Activated B cell treated with CpG ODN at 0.5 μM for 24 hours (primary cell): ENCODE measurements around the gene NBPF12. TPM values are rescaled to one million over a fixed set of nuclear protein-coding genes. Genes with fewer than 3 reads are reported as not detected.
"Not testable (repeated sequence)": the region's sequence is repeated elsewhere in the genome, so short reads cannot be mapped to it uniquely, and the experiment has no call there.

Experiments used
- ATAC-seq: fragments of 200-7000 bp; cut with Tn5 transposase; one replicate; pipeline ENCODE4 v1.10.0; 2021; ENCODE audit warnings: low read depth, mild to moderate bottlenecking, moderate library complexity
- CTCF ChIA-PET: fragments of 350-600 bp; sonication (Branson Sonifier 250); formaldehyde crosslinking; loops from one replicate; lab custom pipeline; 2021; ENCODE audit warnings: antibody characterized with exemption; lab: Charles Lee
- POLR2A ChIA-PET: fragments of 350-600 bp; sonication (Branson Sonifier 250); formaldehyde crosslinking; loops from one replicate; lab custom pipeline; 2021; ENCODE audit warnings: antibody characterized with exemption; lab: Charles Lee
- DNase-seq: peaks from one replicate; pipeline ENCODE4 v3.0.0; 2022
- H3K27ac Mint-ChIP-seq: one replicate; pipeline ENCODE4 v1.8.0; 2020; ENCODE audit warnings: mixed read lengths
- H3K27me3 Mint-ChIP-seq: one replicate; pipeline ENCODE4 v1.8.0; 2021; ENCODE audit warnings: mixed read lengths
- H3K36me3 Mint-ChIP-seq: one replicate; pipeline ENCODE4 v1.8.0; 2021; ENCODE audit warnings: low read depth, mixed read lengths
- H3K4me1 Mint-ChIP-seq: one replicate; pipeline ENCODE4 v1.8.0; 2021; ENCODE audit warnings: mixed read lengths
- H3K4me3 Mint-ChIP-seq: one replicate; pipeline ENCODE4 v1.8.0; 2020; ENCODE audit warnings: mild to moderate bottlenecking, mixed read lengths
- H3K9me3 Mint-ChIP-seq: one replicate; pipeline ENCODE4 v1.8.0; 2020; ENCODE audit warnings: mixed read lengths
- intact Hi-C: fragments of 100-400 bp; cut with micrococcal nuclease; formaldehyde crosslinking; loops from one replicate; pipeline ENCODE4 v1.15.1; 2024
- total RNA-seq: library from RNA; stranded (reverse); gene quantifications from 2 replicates; pipeline ENCODE4 v1.2.3, GENCODE V29; 2022
- TF ChIP-seq, protein P1 (sequence below): fragments of 200-600 bp; IDR thresholded peaks from one replicate; pipeline ENCODE4 v1.8.0; 2022; ENCODE audit warnings: antibody characterized with exemption, mild to moderate bottlenecking

NBPF12 gene
- total RNA-seq, 1 donor from 2014 or later: 25.7 TPM

DNA sequence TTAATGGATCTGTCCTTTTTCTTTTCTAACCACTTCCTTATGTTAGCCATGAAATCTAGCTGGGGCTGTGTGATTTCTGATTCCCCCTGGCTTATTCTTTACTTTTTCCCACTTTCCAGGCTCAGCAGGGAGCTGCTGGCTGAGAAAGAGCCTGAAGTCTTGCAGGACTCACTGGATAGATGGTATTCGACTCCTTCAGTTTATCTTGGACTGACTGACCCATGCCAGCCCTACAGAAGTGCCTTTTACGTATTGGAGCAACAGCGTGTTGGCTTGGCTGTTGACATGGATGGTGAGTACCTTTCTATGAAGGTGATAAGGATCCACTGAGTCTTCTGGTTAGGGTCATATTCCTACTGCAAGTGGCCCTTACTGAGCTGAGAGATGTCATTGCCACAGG is 51.3 kb downstream of the NBPF12 start:
- DNase-seq, CTCF ChIA-PET, H3K4me1 Mint-ChIP-seq, ATAC-seq, intact Hi-C loops, H3K27me3 Mint-ChIP-seq, H3K9me3 Mint-ChIP-seq, POLR2A ChIA-PET, H3K27ac Mint-ChIP-seq, H3K4me3 Mint-ChIP-seq: not testable (repeated sequence)
- peaks cover 11% of the 10 kb centered on the region for H3K36me3 Mint-ChIP-seq

DNA sequence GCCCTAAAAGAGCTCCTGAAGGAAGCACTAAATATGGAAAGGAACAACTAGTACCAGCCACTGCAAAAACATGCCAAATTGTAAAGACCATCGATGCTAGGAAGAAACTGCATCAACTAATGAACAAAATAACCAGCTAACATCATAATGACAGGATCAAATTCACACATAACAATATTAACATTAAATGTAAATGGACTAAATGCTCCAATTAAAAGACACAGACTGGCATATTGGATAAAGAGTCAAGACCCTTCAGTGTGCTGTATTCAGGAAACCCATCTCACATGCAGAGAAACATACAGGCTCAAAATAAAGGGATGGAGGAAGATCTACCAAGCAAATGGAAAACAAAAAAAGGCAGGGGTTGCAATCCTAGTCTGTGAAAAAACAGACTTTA is 70.4 kb downstream of the NBPF12 start:
- ATAC-seq, H3K9me3 Mint-ChIP-seq, H3K4me3 Mint-ChIP-seq, H3K36me3 Mint-ChIP-seq, H3K27me3 Mint-ChIP-seq, DNase-seq, H3K4me1 Mint-ChIP-seq, intact Hi-C loops, H3K27ac Mint-ChIP-seq, CTCF ChIA-PET, POLR2A ChIA-PET: not testable (repeated sequence)

DNA sequence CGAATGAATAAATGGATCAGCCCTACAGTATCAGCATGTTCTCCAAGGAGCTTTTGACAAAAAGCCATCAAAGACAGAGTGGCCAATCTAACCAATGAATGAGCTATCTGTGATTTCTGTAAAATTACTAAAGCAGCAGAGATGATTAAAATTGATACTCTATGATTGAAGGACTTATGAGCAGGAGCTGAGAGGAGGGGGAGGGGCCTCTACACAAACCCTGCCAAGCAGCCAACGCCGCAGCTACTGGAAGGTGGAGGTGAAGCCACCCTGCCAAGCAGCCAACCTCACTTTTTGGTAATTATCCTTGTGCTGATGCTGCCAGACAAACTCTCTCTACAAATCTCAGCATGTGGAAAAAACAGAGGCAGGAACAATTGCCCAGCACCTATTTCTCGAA is 88.9 kb downstream of the NBPF12 start:
- ATAC-seq, H3K36me3 Mint-ChIP-seq, H3K27me3 Mint-ChIP-seq, intact Hi-C loops, H3K9me3 Mint-ChIP-seq, DNase-seq, CTCF ChIA-PET, H3K27ac Mint-ChIP-seq, H3K4me1 Mint-ChIP-seq, POLR2A ChIA-PET, H3K4me3 Mint-ChIP-seq: not testable (repeated sequence)

GRCh38 chr1:147030066-147030653 is 92.0 kb downstream of the NBPF12 start:
- H3K4me3 Mint-ChIP-seq, H3K4me1 Mint-ChIP-seq, H3K36me3 Mint-ChIP-seq, H3K9me3 Mint-ChIP-seq, intact Hi-C loops, ATAC-seq, H3K27me3 Mint-ChIP-seq, CTCF ChIA-PET, H3K27ac Mint-ChIP-seq, POLR2A ChIA-PET, DNase-seq: not testable (repeated sequence)

DNA sequence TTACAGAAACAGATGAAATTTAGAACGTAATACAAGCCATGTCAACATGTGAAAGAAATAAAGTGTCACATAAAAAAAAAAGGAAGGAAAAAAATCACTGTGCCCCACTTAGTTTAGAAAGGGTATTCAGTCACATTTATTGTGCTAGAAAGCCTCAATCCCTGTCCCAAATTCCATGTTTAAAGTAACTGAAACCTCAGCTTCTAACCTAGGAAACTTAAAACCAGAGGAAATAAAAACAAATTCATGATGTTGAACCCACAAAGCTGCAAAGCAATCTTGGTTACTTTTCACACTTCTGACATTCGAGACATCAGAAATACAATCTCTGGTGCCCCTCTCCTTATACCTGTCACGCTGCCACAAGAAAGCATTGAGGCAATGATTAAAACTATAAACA is 101.8 kb downstream of the NBPF12 start:
- Mint-ChIP-seq H3K4me1 (peaks cover 27% of the 10 kb centered on the region), H3K4me3 (no peak overlapping the region), H3K36me3 (no peaks in the 10 kb centered on the region), H3K27me3 (no peaks in the 10 kb centered on the region), H3K27ac (no peak overlapping the region), H3K9me3 (peaks cover 3% of the 10 kb centered on the region)
- CTCF ChIA-PET: no interaction called here
- POLR2A ChIA-PET: no interaction called here
- DNase-seq (no peak), ATAC-seq (no peak)
- intact Hi-C loops: no loop called here
- TF ChIP-seq, protein P1, sequence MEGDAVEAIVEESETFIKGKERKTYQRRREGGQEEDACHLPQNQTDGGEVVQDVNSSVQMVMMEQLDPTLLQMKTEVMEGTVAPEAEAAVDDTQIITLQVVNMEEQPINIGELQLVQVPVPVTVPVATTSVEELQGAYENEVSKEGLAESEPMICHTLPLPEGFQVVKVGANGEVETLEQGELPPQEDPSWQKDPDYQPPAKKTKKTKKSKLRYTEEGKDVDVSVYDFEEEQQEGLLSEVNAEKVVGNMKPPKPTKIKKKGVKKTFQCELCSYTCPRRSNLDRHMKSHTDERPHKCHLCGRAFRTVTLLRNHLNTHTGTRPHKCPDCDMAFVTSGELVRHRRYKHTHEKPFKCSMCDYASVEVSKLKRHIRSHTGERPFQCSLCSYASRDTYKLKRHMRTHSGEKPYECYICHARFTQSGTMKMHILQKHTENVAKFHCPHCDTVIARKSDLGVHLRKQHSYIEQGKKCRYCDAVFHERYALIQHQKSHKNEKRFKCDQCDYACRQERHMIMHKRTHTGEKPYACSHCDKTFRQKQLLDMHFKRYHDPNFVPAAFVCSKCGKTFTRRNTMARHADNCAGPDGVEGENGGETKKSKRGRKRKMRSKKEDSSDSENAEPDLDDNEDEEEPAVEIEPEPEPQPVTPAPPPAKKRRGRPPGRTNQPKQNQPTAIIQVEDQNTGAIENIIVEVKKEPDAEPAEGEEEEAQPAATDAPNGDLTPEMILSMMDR: no peak

DNA sequence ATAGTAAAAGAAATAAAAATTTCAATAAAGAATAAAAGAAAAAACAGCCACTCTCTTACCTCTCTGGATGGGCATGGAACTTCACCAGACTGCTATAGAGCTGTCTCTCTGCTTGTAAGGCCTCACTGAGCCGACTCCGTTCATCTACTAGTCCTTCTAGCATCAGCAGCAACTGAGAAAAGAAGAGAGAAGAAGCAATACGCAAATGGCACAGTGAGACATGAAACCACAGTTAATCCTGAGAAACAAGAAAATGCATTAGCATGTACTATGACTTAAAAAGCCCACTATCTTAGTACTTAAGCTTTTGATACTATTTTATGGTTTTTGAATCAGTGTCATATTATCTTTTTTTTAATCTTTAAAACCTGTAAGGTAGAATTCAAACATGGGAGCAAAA is 104.8 kb downstream of the NBPF12 start:
- DNase-seq, H3K9me3 Mint-ChIP-seq, H3K36me3 Mint-ChIP-seq, ATAC-seq, H3K27me3 Mint-ChIP-seq, intact Hi-C loops: not testable (repeated sequence)
- Mint-ChIP-seq H3K27ac (peak overlapping the region; percentile 69), H3K4me1 (peaks cover 54% of the 10 kb centered on the region), H3K4me3 (peak overlapping the region; percentile 13)
- CTCF ChIA-PET: interaction anchor here (1.7 to 3.0 kb wide), 2 partner anchors 15 to 38 kb away, joined by 4 to 11 read pairs; no protein-coding TSS in a partner anchor
- POLR2A ChIA-PET: interaction anchor here (0.6 to 5.7 kb wide), 4 partner anchors 33 to 199 kb away, joined by 3 to 99 read pairs (median 18); no protein-coding TSS in a partner anchor

DNA sequence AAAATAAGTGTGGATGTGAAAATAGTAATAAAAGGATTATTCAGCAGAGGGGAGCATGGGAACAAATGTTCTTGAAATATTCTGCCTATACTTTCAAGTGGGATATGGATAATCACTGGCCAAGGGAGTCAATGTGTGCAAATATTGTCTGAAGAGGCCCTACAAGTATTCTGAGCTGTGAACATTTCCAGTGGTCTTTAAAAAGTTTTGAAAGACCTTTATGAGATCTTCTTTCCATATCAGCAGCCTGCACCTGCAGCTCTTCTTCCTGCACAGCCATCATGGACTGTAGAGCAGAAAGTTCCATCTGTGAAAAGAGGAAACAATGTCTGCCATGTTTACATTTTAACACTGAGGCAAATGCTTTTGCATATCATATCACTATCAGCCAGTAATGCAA is 106.4 kb downstream of the NBPF12 start:
- DNase-seq, H3K36me3 Mint-ChIP-seq, H3K27me3 Mint-ChIP-seq, H3K9me3 Mint-ChIP-seq, intact Hi-C loops: not testable (repeated sequence)
- Mint-ChIP-seq H3K4me3 (peak overlapping the region; percentile 12), H3K4me1 (peaks cover 67% of the 10 kb centered on the region), H3K27ac (peak overlapping the region; percentile 93)
- POLR2A ChIA-PET: interaction anchor here (0.6 to 5.7 kb wide), 3 partner anchors 20 to 40 kb away, joined by 3 to 99 read pairs (median 30); no protein-coding TSS in a partner anchor
- CTCF ChIA-PET: interaction anchor here (3.0 kb wide), 1 partner anchor 36 kb away, joined by 11 read pairs; no protein-coding TSS in a partner anchor
- peak; percentile 35 for ATAC-seq

Other genes with a start within 250 kb of the NBPF12 start
- 9.8 and 10.5 TPM in 2 replicates for gene PRKAB2, start 234.1 kb downstream of the NBPF12 start, total RNA-seq